ENCODE results near the gene EPDR1. TPM values are rescaled to one million over a fixed set of nuclear protein-coding genes. Genes with fewer than 3 reads are reported as not detected.

Gene EPDR1
- total and polyA plus RNA-seq, 2 of the 4 experiments (the other 2 are of a cell fraction): under 0.01 to 0.09 TPM

GRCh38 chr7:37882086-37882485 lies 38.4 kb upstream of the EPDR1 start:
- H3K18ac ChIP-seq (ENCODE audit: low read depth, low read length): no peak overlapping the region
- H2BK120ac ChIP-seq (ENCODE audit: low read depth, low read length): no peak overlapping the region
- no peak overlapping the region for H3K27ac ChIP-seq (ENCODE audit: insufficient read depth, low read length)
- no peak overlapping the region for H2AK5ac ChIP-seq (ENCODE audit: low read depth, low read length)
- BruUV-seq (replicated peaks): no TSS peak
- H3K14ac ChIP-seq (replicated peaks; ENCODE audit: low read depth, low read length): no peak overlapping the region
- H3K36me3 ChIP-seq (ENCODE audit: control insufficient read depth, insufficient read depth, low read length): no peaks in the 10 kb centered on the region
- intact Hi-C loops (cut with micrococcal nuclease): no loop called here
- no peak overlapping the region for H2AK9ac ChIP-seq (replicated peaks; ENCODE audit: low read depth, low read length, poor library complexity)
- no CpG with 5 or more reads among the region's 6 CpGs for WGBS, 2 experiments (ENCODE audit: extremely low coverage in 2 of 2, insufficient read length in 1 of 2)
- TF ChIP-seq POLR2A (IDR thresholded peaks at IDR 0.05; ENCODE audit: low read depth, low read length) (no peak), MXI1 (IDR thresholded peaks at IDR 0.05; ENCODE audit: borderline replicate concordance, low read depth, low read length) (no peak), BHLHE40 (IDR thresholded peaks at IDR 0.05; ENCODE audit: low read depth, low read length) (no peak), RFX5 (IDR thresholded peaks at IDR 0.05; ENCODE audit: low read depth, low read length) (no peak), CEBPB (IDR thresholded peaks at IDR 0.05; ENCODE audit: low read depth, low read length) (no peak), NFE2L2 (IDR thresholded peaks at IDR 0.05; ENCODE audit: low read depth, low read length) (no peak), SMC3 (IDR thresholded peaks at IDR 0.05; ENCODE audit: low read depth, low read length) (no peak), RCOR1 (IDR thresholded peaks at IDR 0.05; ENCODE audit: insufficient replicate concordance, low read length) (no peak), MAZ (IDR thresholded peaks at IDR 0.05; ENCODE audit: borderline replicate concordance, low read depth, low read length) (no peak), USF2 (IDR thresholded peaks at IDR 0.05; ENCODE audit: low read depth, low read length) (no peak), RAD21 (IDR thresholded peaks at IDR 0.05; ENCODE audit: low read length) (no peak), ELK1 (IDR thresholded peaks at IDR 0.05; ENCODE audit: borderline replicate concordance, low read depth, low read length) (no peak)
- TF ChIP-seq, protein P1, sequence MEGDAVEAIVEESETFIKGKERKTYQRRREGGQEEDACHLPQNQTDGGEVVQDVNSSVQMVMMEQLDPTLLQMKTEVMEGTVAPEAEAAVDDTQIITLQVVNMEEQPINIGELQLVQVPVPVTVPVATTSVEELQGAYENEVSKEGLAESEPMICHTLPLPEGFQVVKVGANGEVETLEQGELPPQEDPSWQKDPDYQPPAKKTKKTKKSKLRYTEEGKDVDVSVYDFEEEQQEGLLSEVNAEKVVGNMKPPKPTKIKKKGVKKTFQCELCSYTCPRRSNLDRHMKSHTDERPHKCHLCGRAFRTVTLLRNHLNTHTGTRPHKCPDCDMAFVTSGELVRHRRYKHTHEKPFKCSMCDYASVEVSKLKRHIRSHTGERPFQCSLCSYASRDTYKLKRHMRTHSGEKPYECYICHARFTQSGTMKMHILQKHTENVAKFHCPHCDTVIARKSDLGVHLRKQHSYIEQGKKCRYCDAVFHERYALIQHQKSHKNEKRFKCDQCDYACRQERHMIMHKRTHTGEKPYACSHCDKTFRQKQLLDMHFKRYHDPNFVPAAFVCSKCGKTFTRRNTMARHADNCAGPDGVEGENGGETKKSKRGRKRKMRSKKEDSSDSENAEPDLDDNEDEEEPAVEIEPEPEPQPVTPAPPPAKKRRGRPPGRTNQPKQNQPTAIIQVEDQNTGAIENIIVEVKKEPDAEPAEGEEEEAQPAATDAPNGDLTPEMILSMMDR (conservative IDR thresholded peaks at IDR 0.05; ENCODE audit: low read depth, low read length): no peak
- no peak overlapping the region for H2BK5ac ChIP-seq (ENCODE audit: low read depth, low read length, poor library complexity, severe bottlenecking)
- no peak overlapping the region for H3K4me3 ChIP-seq (ENCODE audit: insufficient read depth, low read depth, low read length)
- no peak overlapping the region for H3K4ac ChIP-seq (ENCODE audit: low read depth, low read length)
- no peak overlapping the region for H4K8ac ChIP-seq (ENCODE audit: low read depth in 2 of 2, low read length in 2 of 2)
- H3K4me2 ChIP-seq (ENCODE audit: low read depth, low read length): no peak overlapping the region
- H3K9ac ChIP-seq (ENCODE audit: low read depth, low read length): no peak overlapping the region
- H2BK15ac ChIP-seq (ENCODE audit: low read depth, low read length): no peak overlapping the region
- no peak for ATAC-seq (ENCODE audit: low read depth)
- H4K5ac ChIP-seq (ENCODE audit: low read depth, low read length): no peak overlapping the region
- H3K27me3 ChIP-seq (ENCODE audit: control insufficient read depth, insufficient read depth, low read length): no peaks in the 10 kb centered on the region
- dilution Hi-C loops (cut with HindIII; ENCODE audit: low sequenced_read_pairs, unreplicated experiment): no loop called here
- no peaks in the 10 kb centered on the region for H3K4me1 ChIP-seq (ENCODE audit: control insufficient read depth, insufficient read depth, low read length)
- H3K23ac ChIP-seq (ENCODE audit: low read depth, low read length): no peak overlapping the region
- H2BK20ac ChIP-seq (ENCODE audit: low read depth, low read length): no peak overlapping the region
- no peak overlapping the region for H4K91ac ChIP-seq (ENCODE audit: insufficient read depth, low read depth, low read length)
- H3K9me1 ChIP-seq (ENCODE audit: insufficient read depth, low read length): no peaks in the 10 kb centered on the region
- POLR2A ChIA-PET (ENCODE audit: unreplicated experiment): no interaction called here
- H2AFZ ChIP-seq (replicated peaks; ENCODE audit: low read length, poor library complexity): no peak overlapping the region
- CTCF ChIA-PET: interaction anchor here (0.6 kb wide), 1 partner anchor 19 kb away, joined by 4 read pairs; no protein-coding TSS in a partner anchor
- DNase-seq: no peak
- H3K9me3 ChIP-seq (ENCODE audit: control insufficient read depth, insufficient read depth, low read length): no peaks in the 10 kb centered on the region
- H3K56ac ChIP-seq (ENCODE audit: extremely low read depth, insufficient read depth, low read length): no peak overlapping the region
- H3K79me1 ChIP-seq (ENCODE audit: low read depth in 1 of 2, low read length in 2 of 2): no peaks in the 10 kb centered on the region
- H4K20me1 ChIP-seq (ENCODE audit: insufficient read depth, low read length): no peaks in the 10 kb centered on the region
- in situ Hi-C loops (cut with MboI; ENCODE audit: low sequenced_read_pairs): no loop called here
